ENCODE data around the gene TMED4. TPM values are rescaled to one million over a fixed set of nuclear protein-coding genes. Genes with fewer than 3 reads are reported as not detected.
A peak's percentile ranks its signal among the peaks of the same experiment; 100 is the strongest.

Gene TMED4
- total RNA-seq, 4 donors from 2014 or later: 85.8 to 162 (median 101) TPM

DNA sequence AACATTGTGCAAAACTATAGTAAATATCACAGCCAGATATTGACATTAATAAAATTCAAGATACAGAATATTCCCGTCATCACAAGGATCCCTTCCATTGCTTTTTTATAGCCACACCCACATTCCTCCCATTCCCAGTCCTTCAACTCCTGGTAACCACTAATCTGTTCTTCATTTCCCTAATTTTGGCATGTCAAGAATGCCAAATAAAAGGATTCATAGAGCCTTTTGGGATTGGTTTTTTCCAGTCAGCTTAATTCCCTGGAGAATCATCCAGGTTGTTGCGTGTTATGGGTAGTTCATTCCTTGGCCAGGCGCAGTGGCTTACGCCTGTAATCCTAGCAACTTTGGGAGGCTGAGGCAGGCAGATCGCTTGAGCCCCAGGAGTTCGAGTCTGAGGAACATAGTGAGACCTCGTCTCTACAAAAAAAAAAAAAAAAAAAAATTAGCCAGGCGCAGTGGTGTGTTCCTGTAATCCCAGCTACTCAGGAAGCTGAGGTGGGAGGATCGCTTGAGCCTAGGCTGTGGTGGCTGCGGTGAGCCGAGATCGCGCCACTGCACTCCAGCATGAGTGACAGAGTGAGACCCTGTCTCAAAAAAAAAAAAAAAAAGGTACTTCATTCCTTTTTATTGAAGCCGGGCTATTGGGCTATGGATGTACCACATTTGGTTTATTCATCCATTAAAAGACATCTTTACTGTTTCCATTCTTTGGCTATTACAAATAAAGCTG, 27.1 kb upstream of the TMED4 start:
- intact Hi-C loops (cut with DNase I; ENCODE audit: low total_unique reads) (loop anchor here (5.0 kb wide), 3 partner anchors 83 to 238 kb away; partner anchors contain the start of genes H2AZ2 and ZMIZ2), in situ Hi-C loops (cut with MboI; ENCODE audit: low sequenced_read_pairs in 4 of 4) (no loop called here)
- ATAC-seq (no peak), DNase-seq (no peak)
- Histone ChIP-seq H3K4me3 (no peak overlapping the region), H3K27me3 (no peaks in the 10 kb centered on the region), H3K36me3 (no peaks in the 10 kb centered on the region), H3K9me3 (no peaks in the 10 kb centered on the region), H3K27ac (peak overlapping the region; percentile 91 to 99 (median 96)), H3K4me1 (peaks cover 13 to 33% of the 10 kb centered on the region in 2 donors)
- TF ChIP-seq, protein P1, sequence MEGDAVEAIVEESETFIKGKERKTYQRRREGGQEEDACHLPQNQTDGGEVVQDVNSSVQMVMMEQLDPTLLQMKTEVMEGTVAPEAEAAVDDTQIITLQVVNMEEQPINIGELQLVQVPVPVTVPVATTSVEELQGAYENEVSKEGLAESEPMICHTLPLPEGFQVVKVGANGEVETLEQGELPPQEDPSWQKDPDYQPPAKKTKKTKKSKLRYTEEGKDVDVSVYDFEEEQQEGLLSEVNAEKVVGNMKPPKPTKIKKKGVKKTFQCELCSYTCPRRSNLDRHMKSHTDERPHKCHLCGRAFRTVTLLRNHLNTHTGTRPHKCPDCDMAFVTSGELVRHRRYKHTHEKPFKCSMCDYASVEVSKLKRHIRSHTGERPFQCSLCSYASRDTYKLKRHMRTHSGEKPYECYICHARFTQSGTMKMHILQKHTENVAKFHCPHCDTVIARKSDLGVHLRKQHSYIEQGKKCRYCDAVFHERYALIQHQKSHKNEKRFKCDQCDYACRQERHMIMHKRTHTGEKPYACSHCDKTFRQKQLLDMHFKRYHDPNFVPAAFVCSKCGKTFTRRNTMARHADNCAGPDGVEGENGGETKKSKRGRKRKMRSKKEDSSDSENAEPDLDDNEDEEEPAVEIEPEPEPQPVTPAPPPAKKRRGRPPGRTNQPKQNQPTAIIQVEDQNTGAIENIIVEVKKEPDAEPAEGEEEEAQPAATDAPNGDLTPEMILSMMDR (IDR thresholded peaks at IDR 0.05 in 4 of 5, conservative IDR thresholded peaks at IDR 0.05 in 1 of 5): no peak
- no peak for TF ChIP-seq POLR2A (IDR thresholded peaks at IDR 0.05)

DNA sequence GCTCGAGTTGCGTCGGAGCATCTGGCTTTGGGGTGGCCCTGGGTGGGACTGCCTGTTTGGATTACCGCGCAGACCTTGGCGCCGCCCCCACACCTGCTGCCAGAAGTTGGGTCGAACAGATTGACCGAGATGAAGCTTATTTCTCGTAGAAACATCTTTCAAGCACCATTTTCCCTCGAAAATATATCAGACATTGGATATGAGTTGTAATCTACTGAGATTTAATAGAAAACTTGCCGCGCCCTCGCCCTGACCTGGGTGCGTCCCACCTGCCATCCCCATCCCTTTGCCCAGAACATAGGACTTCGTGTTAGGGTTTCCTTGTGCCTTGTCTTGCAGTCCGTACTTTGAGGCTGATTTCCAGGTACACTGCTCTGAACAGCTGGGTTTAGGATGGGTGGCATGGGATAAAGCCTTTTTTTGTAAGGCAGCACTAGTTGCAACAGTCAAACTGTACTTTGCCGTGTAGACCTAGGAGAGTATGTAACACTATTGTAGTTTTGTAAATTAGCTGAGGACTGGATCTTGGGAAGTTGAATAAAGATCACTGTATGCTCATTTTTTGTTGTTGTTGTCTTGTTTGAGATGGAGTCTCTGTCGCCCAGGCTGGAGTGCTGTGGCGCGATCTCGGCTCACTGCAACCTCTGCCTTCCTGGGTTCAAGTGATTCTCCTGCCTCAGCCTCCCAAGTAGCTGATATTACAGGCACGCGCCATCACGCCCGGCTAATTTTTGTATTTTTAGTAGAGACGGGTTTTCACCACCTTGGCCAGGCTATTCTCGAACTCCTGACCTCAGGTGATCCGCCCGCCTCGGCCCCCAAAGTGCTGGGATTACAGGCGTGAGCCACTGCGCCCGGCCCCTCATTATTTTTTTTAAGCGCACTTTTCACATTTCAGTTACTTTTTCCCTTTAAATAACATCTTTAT, 25.4 kb upstream of the TMED4 start:
- intact Hi-C loops (cut with DNase I; ENCODE audit: low total_unique reads) (loop anchor here (2.0 to 5.0 kb wide), 4 partner anchors 27 to 240 kb away; partner anchors contain the start of genes H2AZ2 and ZMIZ2), in situ Hi-C loops (cut with MboI; ENCODE audit: low sequenced_read_pairs in 4 of 4) (no loop called here)
- TF ChIP-seq, protein P1 (IDR thresholded peaks at IDR 0.05 in 4 of 5, conservative IDR thresholded peaks at IDR 0.05 in 1 of 5): no peak
- TF ChIP-seq POLR2A (IDR thresholded peaks at IDR 0.05): no peak
- Histone ChIP-seq H3K4me3 (peak overlapping the region; percentile 54 to 88 (median 82)), H3K9me3 (no peaks in the 10 kb centered on the region), H3K4me1 (peaks cover 13 to 18% of the 10 kb centered on the region in 2 donors), H3K36me3 (no peaks in the 10 kb centered on the region), H3K27me3 (no peaks in the 10 kb centered on the region), H3K27ac (peak overlapping the region; percentile 91 to 99 (median 96))
- DNase-seq (no peak), ATAC-seq (peak; percentile 11 to 22)

DNA sequence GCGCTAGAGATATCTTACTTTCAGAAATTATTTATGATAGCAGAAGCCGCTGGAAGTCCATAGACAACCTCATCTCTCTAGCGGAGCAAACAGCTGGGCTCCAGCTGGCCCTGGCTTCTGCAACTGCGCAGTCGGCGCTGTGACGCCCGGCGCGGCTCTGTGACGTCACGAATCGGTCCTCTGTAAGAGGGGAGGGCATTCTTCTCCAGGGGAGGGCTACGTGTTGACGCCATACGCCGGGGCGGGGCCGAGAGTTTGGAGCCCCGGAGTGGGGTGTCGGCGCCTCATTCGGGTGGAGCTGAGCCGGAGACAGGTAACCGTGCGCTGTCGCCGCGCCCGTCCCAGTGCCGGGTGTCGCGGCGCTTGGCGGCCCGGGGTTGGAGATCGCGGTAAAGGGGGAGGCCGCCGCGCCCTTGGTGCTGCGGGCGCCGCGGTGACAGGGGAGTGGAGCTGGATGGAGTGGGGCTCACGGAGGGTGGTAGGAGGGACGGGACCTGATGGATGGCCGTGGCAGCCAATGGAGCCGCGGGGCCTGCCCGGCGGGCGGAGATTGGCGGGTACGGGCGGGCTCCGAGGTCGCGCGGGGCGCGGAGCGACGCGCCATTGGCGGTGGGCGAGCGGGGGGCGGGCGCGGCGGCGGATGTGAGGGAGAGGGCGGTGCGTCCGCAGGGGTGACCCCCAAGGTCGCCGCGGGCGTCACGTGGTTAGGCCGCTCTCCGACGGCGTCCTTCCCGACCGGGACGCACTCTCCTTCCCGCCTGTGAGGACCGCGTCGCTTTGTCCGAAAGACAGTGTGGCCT, 24.5 kb upstream of the TMED4 start, which contains the start of gene OGDH:
Gene OGDH (plus strand): TSS at position 287 of the 800 bp plus-strand sequence. CDS start 17,717 bp downstream, outside the sequence.
- in situ Hi-C loops (cut with MboI; ENCODE audit: low sequenced_read_pairs in 4 of 4): no loop called here
- intact Hi-C loops (cut with DNase I; ENCODE audit: low total_unique reads): loop anchor here (1.0 to 5.0 kb wide), 7 partner anchors 24 to 279 kb away; partner anchors contain the start of genes H2AZ2, PPIA, PURB and TMED4
- ATAC-seq (peak; percentile 88 to 92), DNase-seq (peak; percentile 98)
- Histone ChIP-seq H3K27me3 (no peaks in the 10 kb centered on the region), H3K4me1 (peaks cover 13 to 14% of the 10 kb centered on the region in 2 donors), H3K27ac (peak within 1 kb of the TSS; percentile 91 to 99 (median 96)), H3K9me3 (no peaks in the 10 kb centered on the region), H3K4me3 (peak within 1 kb of the TSS; percentile 72 to 88 (median 82)), H3K36me3 (no peaks in the 10 kb centered on the region)
- TF ChIP-seq, protein P1 (IDR thresholded peaks at IDR 0.05 in 4 of 5, conservative IDR thresholded peaks at IDR 0.05 in 1 of 5): peak in 1 of 5 experiments; percentile 23
- peak; percentile 98 for TF ChIP-seq POLR2A (IDR thresholded peaks at IDR 0.05)

DNA sequence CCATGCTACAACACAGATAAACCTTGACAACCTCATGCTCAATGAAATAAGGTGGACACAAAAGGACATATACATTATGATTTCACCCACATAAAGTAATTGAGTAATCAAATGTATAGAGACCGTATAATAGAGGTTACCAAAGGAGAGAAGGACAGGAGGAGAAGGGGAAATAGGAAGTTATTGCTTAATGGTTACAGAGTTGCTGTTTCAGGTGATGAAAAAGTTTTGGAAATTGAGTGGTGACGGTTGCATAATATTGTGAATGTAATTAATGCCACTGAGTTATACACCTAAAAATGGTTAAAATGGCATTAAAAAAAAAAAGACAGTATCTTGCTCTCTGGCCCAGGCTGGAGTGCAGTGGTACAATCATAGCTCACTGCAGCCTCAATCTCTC, 22.9 kb upstream of the TMED4 start:
- Histone ChIP-seq H3K9me3 (no peaks in the 10 kb centered on the region), H3K4me3 (no peak overlapping the region), H3K27me3 (no peaks in the 10 kb centered on the region), H3K27ac (peak overlapping the region in 2 of 4 donors; percentile 91 to 95), H3K36me3 (no peaks in the 10 kb centered on the region), H3K4me1 (peaks cover 13 to 14% of the 10 kb centered on the region in 2 donors)
- DNase-seq (no peak), ATAC-seq (no peak)
- intact Hi-C loops (cut with DNase I; ENCODE audit: low total_unique reads): loop anchor here (5.0 kb wide), 3 partner anchors 87 to 242 kb away; partner anchors contain the start of genes H2AZ2 and ZMIZ2
- in situ Hi-C loops (cut with MboI; ENCODE audit: low sequenced_read_pairs in 4 of 4): no loop called here
- no peak for TF ChIP-seq POLR2A (IDR thresholded peaks at IDR 0.05)
- TF ChIP-seq, protein P1 (IDR thresholded peaks at IDR 0.05 in 4 of 5, conservative IDR thresholded peaks at IDR 0.05 in 1 of 5): no peak

All from gastrocnemius medialis (tissue), 4 donors.